DMS79 treated with DMSO at 0.1 percent for 48 hours (cell line): ENCODE measurements around the gene GHRHR.

Source experiments
- DNase-seq: peaks from one replicate; lab custom pipeline; 2025; lab: John Stamatoyannopoulos, UW

The GHRHR gene

GRCh38 chr7:30928254-30928872, 35.4 kb upstream of the GHRHR start:
- DNase-seq, result no peak

GRCh38 chr7:30929686-30930085, 34.1 kb upstream of the GHRHR start:
- no peak for DNase-seq

GRCh38 chr7:30930621-30931020, 33.1 kb upstream of the GHRHR start:
- no peak for DNase-seq

DNA sequence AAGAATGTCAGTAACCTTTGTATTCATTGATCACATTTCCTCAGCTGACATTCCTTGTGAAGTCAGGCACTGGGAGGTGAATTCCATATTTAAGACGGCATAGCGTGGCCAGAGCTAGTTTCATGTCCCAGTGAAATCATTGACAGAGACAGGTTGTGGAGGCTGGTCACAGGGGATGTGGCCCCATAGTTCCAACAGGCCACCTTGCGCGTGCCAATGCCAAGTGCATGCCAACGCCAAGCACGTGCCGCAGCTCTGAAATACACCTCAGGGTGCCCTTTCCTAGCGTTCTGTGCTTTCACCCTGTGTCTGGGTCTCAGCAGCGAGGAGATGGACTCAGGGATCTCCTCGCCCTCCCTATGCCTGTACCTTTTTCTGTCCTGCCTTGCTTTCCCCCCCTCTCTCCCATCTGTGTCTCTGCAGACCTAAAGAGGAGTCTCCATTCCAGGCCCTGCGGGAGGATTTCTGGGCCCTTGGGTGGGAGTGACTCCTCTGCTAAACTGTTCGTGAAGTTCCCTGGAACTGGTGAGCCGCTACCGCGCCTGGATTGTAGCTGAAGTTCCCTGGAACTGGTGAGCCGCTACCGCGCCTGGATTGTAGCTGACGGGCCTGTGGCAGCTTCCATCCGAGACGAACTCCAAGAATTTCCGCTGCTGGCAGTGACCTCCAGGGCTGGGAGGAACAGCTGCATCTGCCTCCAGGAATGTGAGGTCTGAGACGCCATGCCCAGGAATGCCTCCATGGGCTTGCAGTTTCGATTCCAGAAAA, 32.4 kb upstream of the GHRHR start:
- no peak for DNase-seq

GRCh38 chr7:30931929-30932540, 31.7 kb upstream of the GHRHR start:
- no peak for DNase-seq

GRCh38 chr7:30932562-30932961, 31.2 kb upstream of the GHRHR start:
- no peak for DNase-seq

- DNase-seq, result no peak
Observed at GRCh38 chr7:30933124-30933974, 30.4 kb upstream of the GHRHR start.

- DNase-seq, result no peak
Observed at GRCh38 chr7:30934225-30934624, 29.5 kb upstream of the GHRHR start.

- DNase-seq, result no peak
Observed at GRCh38 chr7:30934732-30935568, 28.8 kb upstream of the GHRHR start.

GRCh38 chr7:30935569-30935877, 28.2 kb upstream of the GHRHR start:
- no peak for DNase-seq

DNA sequence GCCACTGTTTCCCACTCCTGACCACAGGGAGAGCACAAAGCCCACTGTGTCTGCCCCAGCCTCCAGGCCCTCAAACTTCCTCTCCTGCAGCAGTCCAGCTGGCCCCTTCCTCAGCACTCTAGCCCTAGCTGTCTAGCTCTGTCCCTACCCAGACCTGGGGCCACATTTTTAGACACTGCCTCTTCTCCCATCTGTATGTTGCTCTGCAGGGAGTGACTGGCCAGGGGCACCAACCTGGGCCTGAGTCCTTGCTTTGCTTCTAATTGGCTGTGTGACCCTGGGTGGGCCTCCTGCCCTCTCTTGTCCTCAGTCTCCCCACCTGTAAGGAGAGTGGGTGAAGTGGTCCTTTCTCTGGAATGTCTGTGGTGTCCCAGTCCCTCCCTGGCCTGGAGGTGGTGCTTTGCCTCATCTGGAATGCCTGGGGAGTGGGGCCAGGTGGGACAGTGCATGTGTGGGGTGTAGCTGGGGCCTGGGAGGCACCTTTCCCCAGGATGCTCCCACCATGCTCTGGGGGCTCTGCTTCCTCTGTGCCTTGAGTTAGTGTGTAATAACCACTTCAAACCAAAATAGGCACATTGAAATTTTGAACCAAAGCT, 27.0 kb upstream of the GHRHR start:
- DNase-seq, result no peak

GRCh38 chr7:30937416-30937815, 26.3 kb upstream of the GHRHR start:
- no peak for DNase-seq

DNA sequence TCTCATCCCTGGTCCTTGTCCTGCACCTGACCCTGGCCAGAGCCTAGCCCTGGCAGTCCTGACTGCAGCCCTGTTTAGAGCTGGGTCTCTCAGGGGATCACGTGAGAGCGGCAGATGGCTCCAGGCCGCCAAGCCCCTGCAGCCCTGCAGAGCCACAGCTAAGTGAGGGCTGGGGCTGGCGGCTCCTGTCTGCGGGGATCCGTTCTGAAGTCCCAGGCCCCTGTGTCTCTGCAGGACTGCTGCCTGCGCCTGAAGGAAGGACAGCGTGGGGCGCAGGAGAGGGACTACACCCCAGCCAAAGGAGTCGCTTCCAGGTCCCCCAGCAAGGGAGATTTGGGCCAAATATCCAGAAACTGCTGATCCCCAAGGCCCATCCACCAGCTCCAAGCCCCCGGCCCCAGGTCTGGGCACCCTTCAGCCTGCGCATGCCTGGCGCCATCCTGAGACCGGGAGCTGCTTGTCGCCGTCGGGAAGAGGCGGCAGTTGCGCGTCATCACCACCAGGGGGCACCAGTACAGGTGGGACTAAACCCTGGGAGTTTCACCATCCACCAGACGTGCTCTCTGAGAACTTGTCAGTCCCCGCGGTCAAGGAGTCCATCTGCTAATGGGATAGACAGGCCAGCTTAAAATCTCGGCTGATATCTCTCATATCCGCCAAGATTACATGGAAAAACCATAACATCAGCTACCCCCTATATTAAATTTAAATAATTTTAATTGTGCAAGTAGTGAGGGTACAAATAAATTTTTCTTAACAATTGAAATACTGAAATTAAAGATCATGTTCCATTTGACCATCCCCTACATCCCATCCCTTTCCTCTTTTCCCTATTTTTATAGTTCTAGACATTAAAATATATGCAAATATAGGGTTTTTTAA, 25.1 kb upstream of the GHRHR start:
- DNase-seq, result peak; percentile 77

- no peak for DNase-seq
Observed at GRCh38 chr7:30941582-30942323, 22.0 kb upstream of the GHRHR start.

GRCh38 chr7:30950197-30950596, 13.6 kb upstream of the GHRHR start:
- no peak for DNase-seq

DNA sequence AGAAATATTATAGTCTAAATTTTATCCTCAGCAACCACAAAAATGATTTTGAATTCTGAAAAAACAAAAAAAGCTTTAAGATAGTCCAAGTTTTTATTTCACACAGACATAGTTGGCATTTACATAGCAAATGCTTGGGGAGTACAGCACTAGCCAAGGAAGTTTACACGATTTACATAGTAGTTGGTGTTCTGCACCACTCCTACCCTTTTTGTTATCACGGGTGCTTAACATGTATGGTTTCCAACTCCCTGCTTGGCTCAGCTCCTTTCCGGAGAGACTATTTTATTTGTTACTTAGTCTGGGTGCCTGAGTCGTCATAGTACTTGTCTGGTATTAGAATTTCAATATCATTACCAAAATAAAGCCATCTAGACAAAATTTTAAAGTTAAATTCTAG, 8.8 kb upstream of the GHRHR start:
- DNase-seq, result no peak

- no peak for DNase-seq
Observed at GRCh38 chr7:30956704-30957103, 7.0 kb upstream of the GHRHR start.

DNA sequence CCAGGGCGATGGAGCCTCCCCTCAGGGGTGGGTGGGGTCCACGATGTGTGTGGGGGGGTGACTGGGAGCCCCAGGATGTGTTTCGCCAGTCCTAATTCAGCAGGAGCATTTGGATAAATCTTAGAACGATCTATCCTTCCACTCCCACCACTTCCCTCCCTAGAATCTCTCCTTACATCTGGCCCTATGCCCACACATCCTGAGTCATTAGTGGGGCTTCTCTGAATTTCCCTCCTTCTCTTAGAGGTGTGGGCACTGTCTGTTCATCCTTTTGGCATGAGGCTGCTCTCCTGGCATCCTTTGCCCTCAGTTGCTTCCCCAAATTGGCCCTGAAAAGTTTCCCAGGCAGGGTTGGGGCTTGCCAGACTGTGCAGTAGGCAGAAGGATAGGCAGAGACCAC, 1.6 kb downstream of the GHRHR start:
- DNase-seq, result no peak

- no peak for DNase-seq
Observed at GRCh38 chr7:30965883-30966282, 2.1 kb downstream of the GHRHR start.

DNA sequence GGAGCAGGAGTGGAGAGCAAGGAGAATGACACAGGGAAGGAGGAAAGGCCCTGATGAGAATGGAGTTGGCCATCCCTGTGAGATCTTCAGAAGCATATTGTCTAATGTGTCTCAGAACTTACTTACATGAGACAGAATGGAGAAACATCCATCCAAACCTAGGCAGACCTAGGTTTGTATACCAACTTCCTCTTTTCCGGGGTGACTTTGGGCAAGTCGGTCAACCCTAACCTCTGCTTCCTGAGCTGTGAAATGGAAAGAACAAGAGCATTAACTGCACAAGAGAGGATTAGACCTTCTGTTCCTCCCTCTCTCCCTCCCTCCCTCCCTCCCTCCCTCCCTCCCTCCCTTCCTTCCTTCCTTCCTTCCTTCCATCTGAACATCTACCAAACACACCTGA, 4.5 kb downstream of the GHRHR start:
- no peak for DNase-seq
